ENCODE measurements around the gene FBXL17.

FBXL17 gene

GRCh38 chr5:107950776-107951175 lies 431.1 kb downstream of the FBXL17 start:
- DNase-seq (ENCODE audit: low read depth) = no peak

GRCh38 chr5:107949688-107950341 lies 432.1 kb downstream of the FBXL17 start:
- no peak for DNase-seq (ENCODE audit: low read depth)

DNA sequence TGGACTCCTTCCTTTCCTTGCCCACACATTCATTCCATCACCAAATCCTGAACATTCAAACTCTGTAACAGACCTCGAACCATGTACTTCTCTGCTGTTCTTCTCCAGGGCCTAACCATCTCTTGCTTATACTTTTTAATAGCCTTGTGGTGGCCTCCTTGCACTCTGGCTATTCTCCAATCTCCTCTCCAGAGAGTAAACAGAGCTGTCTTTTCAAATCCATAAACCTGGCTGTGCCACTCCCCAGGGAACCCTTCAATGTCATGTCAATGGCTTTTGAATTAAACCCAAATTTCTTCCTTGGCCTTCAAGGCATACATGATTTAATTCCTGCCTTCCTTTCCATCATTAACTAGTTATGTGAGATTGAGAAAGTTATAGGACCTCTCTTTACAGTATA lies 433.5 kb downstream of the FBXL17 start:
- DNase-seq (ENCODE audit: low read depth) = no peak

DNA sequence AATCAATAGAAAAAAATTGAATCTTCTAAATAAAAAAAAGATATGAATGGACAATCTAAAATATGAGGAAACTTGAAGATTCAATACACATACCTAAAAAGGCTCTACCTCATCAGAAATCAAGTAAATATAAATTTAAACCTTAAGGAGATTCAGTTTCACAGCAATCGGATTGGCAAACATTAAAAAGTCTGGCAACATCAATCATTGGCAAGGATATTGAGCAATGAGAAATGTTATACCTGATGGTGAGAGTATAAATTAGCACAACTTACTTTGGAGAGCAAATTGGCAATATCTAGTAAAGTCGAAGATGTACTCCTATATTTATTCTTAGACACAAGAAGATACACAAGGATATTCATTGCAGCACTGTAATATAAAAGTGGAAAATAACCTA lies 436.8 kb downstream of the FBXL17 start:
- DNase-seq (ENCODE audit: low read depth) = no peak

- DNase-seq (ENCODE audit: low read depth) = no peak
Measured at GRCh38 chr5:107943923-107944322, 438.0 kb downstream of the FBXL17 start.

- no peak for DNase-seq (ENCODE audit: low read depth)
Measured at GRCh38 chr5:107941036-107941435, 440.9 kb downstream of the FBXL17 start.

GRCh38 chr5:107937651-107938355 lies 444.1 kb downstream of the FBXL17 start:
- no peak for DNase-seq (ENCODE audit: low read depth)

- DNase-seq (ENCODE audit: low read depth) = no peak
Measured at GRCh38 chr5:107937204-107937603, 444.7 kb downstream of the FBXL17 start.

GRCh38 chr5:107936515-107936914 lies 445.4 kb downstream of the FBXL17 start:
- DNase-seq (ENCODE audit: low read depth) = no peak

GRCh38 chr5:107935645-107936044 lies 446.3 kb downstream of the FBXL17 start:
- no peak for DNase-seq (ENCODE audit: low read depth)

DNA sequence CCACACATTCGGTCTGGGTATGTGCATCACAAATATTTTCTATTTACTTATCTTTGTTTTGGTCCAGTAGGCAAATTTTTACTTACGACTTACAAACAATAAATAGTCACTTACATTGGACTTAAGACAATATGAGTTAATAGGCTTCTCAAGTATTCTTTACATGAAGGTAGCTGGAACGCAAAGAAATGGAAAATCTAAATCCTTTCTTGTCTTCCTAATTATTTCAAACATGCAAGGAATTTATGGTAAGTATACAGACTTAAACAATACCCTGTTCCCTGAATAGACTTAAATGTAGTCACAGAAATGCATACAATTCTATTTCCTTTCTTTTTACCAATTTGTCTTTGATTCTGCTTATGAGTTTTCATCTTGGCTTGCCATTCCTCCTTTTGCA lies 448.6 kb downstream of the FBXL17 start:
- DNase-seq (ENCODE audit: low read depth) = no peak

GRCh38 chr5:107930891-107931290 lies 451.0 kb downstream of the FBXL17 start:
- DNase-seq (ENCODE audit: low read depth) = no peak

DNA sequence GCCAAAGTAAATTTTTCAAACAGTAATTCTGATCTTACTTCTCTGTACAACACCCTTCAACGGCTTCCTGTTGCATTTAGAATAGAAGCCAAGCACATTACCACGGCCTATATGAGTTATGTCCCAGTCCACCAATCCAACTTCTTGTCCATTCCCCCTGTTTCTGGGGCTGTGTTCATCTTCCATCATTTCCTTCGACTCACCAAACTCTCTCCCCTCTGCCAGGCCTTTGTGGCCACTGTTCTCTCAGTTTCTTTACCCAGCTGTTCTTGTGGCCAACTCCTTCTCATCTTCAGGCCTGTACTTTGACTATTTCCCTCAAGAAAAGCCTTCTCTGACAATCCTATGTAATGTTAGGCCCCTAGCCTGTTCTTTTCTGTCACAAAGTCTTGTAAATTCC lies 451.8 kb downstream of the FBXL17 start:
- DNase-seq (ENCODE audit: low read depth) = no peak

GRCh38 chr5:107929080-107929479 lies 452.8 kb downstream of the FBXL17 start:
- no peak for DNase-seq (ENCODE audit: low read depth)

DNA sequence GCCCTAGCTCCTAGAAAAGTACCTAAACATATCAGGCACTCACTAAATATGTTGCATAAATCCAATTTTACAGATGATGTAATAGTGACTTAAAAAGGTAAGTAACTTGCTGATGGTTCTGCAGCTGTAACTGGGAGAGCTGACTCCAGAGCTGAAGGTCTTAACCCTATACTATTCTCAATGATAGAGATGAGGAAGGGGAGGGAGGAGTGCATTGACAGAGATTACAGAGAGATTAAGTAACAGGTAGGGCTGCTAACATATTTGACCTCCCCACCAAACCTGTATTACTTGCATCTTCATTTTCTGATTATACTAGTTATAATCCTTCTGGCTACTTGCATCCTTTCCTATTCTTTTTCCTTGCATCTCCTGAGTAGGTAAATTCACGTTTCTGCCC lies 455.8 kb downstream of the FBXL17 start:
- DNase-seq (ENCODE audit: low read depth) = no peak

- no peak for DNase-seq (ENCODE audit: low read depth)
Measured at GRCh38 chr5:107925200-107925599, 456.7 kb downstream of the FBXL17 start.

DNA sequence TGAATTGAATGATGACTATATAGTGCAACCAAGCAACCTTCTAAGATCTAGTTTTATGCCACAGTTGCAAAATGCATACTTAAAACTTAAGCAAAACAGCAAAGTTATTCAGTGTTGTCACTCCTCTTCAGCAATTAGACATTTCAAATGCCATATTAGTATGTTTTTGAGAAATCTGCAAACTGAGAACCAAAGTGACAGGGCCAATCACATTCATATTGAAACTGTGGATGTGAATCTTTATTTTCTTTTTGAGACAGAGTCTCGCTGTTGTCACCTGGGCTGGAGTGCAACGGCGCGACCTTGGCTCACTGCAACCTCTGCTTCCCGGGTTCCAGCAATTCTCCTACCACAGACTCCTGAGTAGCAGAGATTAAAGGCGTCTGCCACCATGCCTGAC lies 461.9 kb downstream of the FBXL17 start:
- DNase-seq (ENCODE audit: low read depth) = no peak

- no peak for DNase-seq (ENCODE audit: low read depth)
Measured at GRCh38 chr5:107919361-107919760, 462.5 kb downstream of the FBXL17 start.

GRCh38 chr5:107917983-107918382 lies 463.9 kb downstream of the FBXL17 start:
- no peak for DNase-seq (ENCODE audit: low read depth)

- no peak for DNase-seq (ENCODE audit: low read depth)
Measured at GRCh38 chr5:107916731-107917725, 464.9 kb downstream of the FBXL17 start.

- no peak for DNase-seq (ENCODE audit: low read depth)
Measured at GRCh38 chr5:107915176-107915812, 466.6 kb downstream of the FBXL17 start.

DNA sequence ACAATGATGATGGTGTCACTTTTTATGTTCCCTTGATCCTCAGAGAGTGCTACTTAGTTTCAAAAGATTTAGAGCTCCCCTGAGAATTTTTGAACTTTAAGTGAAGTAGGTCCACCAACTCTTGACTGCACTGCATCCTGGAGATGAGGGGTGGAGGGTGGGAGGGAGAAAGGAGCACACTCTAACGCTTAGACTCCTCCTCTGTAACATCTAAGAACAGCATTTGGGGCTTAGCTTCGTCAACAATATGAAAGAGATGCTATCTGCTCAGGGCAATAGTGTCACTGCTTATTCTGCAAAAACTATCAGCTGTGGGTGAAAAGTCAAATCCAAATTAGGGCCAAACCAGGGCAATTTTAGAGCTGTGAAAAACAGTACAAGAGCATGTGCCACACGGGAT lies 468.4 kb downstream of the FBXL17 start:
- no peak for DNase-seq (ENCODE audit: low read depth)
